ENCODE data around the gene CSHL1.

DNA sequence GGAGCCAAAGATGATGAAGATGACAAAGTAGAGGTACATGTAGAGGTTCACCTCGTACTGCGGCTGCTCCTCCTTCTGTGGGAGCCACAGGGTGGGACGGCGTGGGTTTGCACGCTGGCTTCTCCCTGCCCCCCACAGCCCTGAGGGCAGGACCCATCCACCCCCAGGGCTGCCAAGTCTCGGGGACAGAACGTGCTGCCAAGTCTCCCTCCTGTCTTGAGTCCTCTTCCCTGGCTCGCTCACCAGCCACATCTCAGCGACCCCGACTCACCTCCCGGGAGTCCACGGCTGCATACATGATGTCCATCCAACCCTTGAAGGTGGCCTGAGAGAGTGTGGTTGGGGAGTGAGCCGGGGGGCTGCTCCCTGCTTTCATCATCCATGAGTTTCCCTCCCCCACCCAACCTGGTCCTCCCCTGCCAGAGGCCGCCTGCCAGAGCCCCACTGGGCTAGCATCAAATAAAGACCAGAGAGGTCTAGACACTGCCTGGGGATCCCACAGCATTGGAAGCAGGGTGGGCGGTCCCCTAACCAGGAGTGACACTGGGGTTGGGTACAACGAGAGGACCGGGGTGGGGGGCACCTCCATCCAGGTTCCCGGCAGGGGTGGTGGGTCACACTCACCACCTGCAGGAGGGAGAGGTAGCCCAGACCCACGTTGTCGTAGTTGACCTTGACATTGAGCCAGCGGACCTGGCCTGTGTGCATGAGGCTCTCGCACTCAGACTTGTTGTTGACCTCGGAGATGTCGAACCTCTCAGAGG is 33.9 kb upstream of the CSHL1 start:
- TF ChIP-seq, protein P1, sequence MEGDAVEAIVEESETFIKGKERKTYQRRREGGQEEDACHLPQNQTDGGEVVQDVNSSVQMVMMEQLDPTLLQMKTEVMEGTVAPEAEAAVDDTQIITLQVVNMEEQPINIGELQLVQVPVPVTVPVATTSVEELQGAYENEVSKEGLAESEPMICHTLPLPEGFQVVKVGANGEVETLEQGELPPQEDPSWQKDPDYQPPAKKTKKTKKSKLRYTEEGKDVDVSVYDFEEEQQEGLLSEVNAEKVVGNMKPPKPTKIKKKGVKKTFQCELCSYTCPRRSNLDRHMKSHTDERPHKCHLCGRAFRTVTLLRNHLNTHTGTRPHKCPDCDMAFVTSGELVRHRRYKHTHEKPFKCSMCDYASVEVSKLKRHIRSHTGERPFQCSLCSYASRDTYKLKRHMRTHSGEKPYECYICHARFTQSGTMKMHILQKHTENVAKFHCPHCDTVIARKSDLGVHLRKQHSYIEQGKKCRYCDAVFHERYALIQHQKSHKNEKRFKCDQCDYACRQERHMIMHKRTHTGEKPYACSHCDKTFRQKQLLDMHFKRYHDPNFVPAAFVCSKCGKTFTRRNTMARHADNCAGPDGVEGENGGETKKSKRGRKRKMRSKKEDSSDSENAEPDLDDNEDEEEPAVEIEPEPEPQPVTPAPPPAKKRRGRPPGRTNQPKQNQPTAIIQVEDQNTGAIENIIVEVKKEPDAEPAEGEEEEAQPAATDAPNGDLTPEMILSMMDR (IDR thresholded peaks at IDR 0.05) = no peak
- no peak for TF ChIP-seq POLR2A (IDR thresholded peaks at IDR 0.05)
- no peak for TF ChIP-seq EP300 (IDR thresholded peaks at IDR 0.05)
- TF ChIP-seq POLR2AphosphoS5 (IDR thresholded peaks at IDR 0.05) = no peak

All from suprapubic skin (tissue), 4 donors.